ENCODE results near the gene GSN. TPM values are rescaled to one million over a fixed set of nuclear protein-coding genes. Genes with fewer than 3 reads are reported as not detected.

GSN gene
- total and polyA plus RNA-seq, 10 of the 15 experiments (the other 5 are each of a cell fraction or from before 2014, with no cell fraction given): 0.66 to 9.2 (median 6.2) TPM

- Histone ChIP-seq H3K79me2 (ENCODE audit: control insufficient read depth, insufficient read depth, low read length) (no peaks in the 10 kb centered on the region), H3K36me3 (ENCODE audit: control insufficient read depth in 2 of 2, insufficient read depth in 2 of 2, low read length in 1 of 2) (no peaks in the 10 kb centered on the region), H3K9me3 (replicated peaks; ENCODE audit: control insufficient read depth, insufficient read depth, low read length) (no peaks in the 10 kb centered on the region), H2AFZ (ENCODE audit: control insufficient read depth, low read depth, low read length) (no peak overlapping the region), H3K9ac (ENCODE audit: control insufficient read depth, insufficient read depth, low read length) (no peak overlapping the region), H3K4me1 (ENCODE audit: control insufficient read depth, insufficient read depth, low read length) (peaks cover 5% of the 10 kb centered on the region), H3K27me3 (replicated peaks in 1 of 2; ENCODE audit: control insufficient read depth in 2 of 2, insufficient read depth in 2 of 2, low read length in 1 of 2) (no peaks in the 10 kb centered on the region), H3K4me2 (ENCODE audit: control insufficient read depth, insufficient read depth) (no peak overlapping the region), H3K27ac (ENCODE audit: control insufficient read depth, insufficient read depth) (no peak overlapping the region), H4K20me1 (ENCODE audit: control insufficient read depth, insufficient read depth) (no peaks in the 10 kb centered on the region; the same call in 1 of the 2 replicates), H3K4me3 (no peak overlapping the region)
- CTCF ChIA-PET: interaction anchor here (1.0 to 1.5 kb wide), 2 partner anchors 10 to 36 kb away, joined by 3 to 4 read pairs; no protein-coding TSS in a partner anchor
- WGBS (ENCODE audit: insufficient coverage, insufficient replicate concordance, low lambda C conversion rate, missing lambda C conversion rate): 58% methylated on average over 11 of the region's 11 CpGs
- POLR2A ChIA-PET: interaction anchor here (0.6 kb wide), 1 partner anchor 68 kb away, joined by 3 read pairs; no protein-coding TSS in a partner anchor
- ATAC-seq: peak; percentile 64
- no peak for DNase-seq (ENCODE audit: low read depth, low spot score)
- FAIRE-seq: no peak
- RAD21 ChIA-PET (ENCODE audit: unreplicated experiment): no interaction called here
- intact Hi-C loops (cut with micrococcal nuclease; ENCODE audit: unreplicated experiment) (no loop called here), in situ Hi-C loops (cut with MboI) (no loop called here)
- no TSS peak for BruUV-seq (replicated peaks)
- SMC1A ChIA-PET (ENCODE audit: uncharacterized antibody, unreplicated experiment): no interaction called here
- TF ChIP-seq SPI1 (IDR thresholded peaks at IDR 0.05; ENCODE audit: borderline replicate concordance, insufficient read depth, low read depth, low read length) (peak; percentile 67; the same call in 1 of the 2 replicates), BCL11A (IDR thresholded peaks at IDR 0.05; ENCODE audit: low read depth, low read length) (no peak), POLR2A (IDR thresholded peaks at IDR 0.05; ENCODE audit: low read depth, low read length) (no peak), CHD2 (IDR thresholded peaks at IDR 0.05; ENCODE audit: borderline replicate concordance, low read depth, low read length) (no peak)
Measured at GRCh38 chr9:121283856-121284732, 16.1 kb downstream of the GSN start.

- Histone ChIP-seq H3K27me3 (replicated peaks in 1 of 2; ENCODE audit: control insufficient read depth in 2 of 2, insufficient read depth in 2 of 2, low read length in 1 of 2) (no peaks in the 10 kb centered on the region), H3K4me2 (ENCODE audit: control insufficient read depth, insufficient read depth) (no peak overlapping the region), H3K9ac (ENCODE audit: control insufficient read depth, insufficient read depth, low read length) (no peak overlapping the region), H3K27ac (ENCODE audit: control insufficient read depth, insufficient read depth) (no peak overlapping the region), H4K20me1 (ENCODE audit: control insufficient read depth, insufficient read depth) (no peaks in the 10 kb centered on the region; the same call in 1 of the 2 replicates), H2AFZ (ENCODE audit: control insufficient read depth, low read depth, low read length) (no peak overlapping the region), H3K4me3 (no peak overlapping the region), H3K9me3 (replicated peaks; ENCODE audit: control insufficient read depth, insufficient read depth, low read length) (no peaks in the 10 kb centered on the region), H3K36me3 (ENCODE audit: control insufficient read depth in 2 of 2, insufficient read depth in 2 of 2, low read length in 1 of 2) (no peaks in the 10 kb centered on the region), H3K4me1 (ENCODE audit: control insufficient read depth, insufficient read depth, low read length) (peaks cover 5% of the 10 kb centered on the region), H3K79me2 (ENCODE audit: control insufficient read depth, insufficient read depth, low read length) (no peaks in the 10 kb centered on the region)
- 83% methylated on average over 9 of the region's 9 CpGs for WGBS (ENCODE audit: insufficient coverage, insufficient replicate concordance, low lambda C conversion rate, missing lambda C conversion rate)
- DNase-seq (ENCODE audit: low read depth, low spot score) (no peak), ATAC-seq (no peak), FAIRE-seq (no peak)
- intact Hi-C loops (cut with micrococcal nuclease; ENCODE audit: unreplicated experiment): no loop called here
- in situ Hi-C loops (cut with MboI): no loop called here
- no TSS peak for BruUV-seq (replicated peaks)
- ChIA-PET RAD21 (ENCODE audit: unreplicated experiment) (no interaction called here), SMC1A (ENCODE audit: uncharacterized antibody, unreplicated experiment) (no interaction called here), CTCF (interaction anchor here (0.8 to 1.0 kb wide), 2 partner anchors 11 to 71 kb away, joined by 3 read pairs; no protein-coding TSS in a partner anchor), POLR2A (no interaction called here)
- TF ChIP-seq EP300 (IDR thresholded peaks at IDR 0.05; ENCODE audit: borderline replicate concordance in 1 of 2, control insufficient read depth in 1 of 2, low read depth in 2 of 2, low read length in 2 of 2) (no peak), KAT2A (conservative IDR thresholded peaks at IDR 0.05; ENCODE audit: control insufficient read depth, low read depth, low read length) (no peak), EED (IDR thresholded peaks at IDR 0.05; ENCODE audit: low read depth) (no peak), ETV6 (conservative IDR thresholded peaks at IDR 0.05 in 1 of 2, IDR thresholded peaks at IDR 0.05 in 1 of 2; ENCODE audit: borderline replicate concordance in 1 of 2, low read depth in 1 of 2) (no peak), PAX5 (IDR thresholded peaks at IDR 0.05; ENCODE audit: borderline replicate concordance, low read depth, low read length) (no peak), RBBP5 (conservative IDR thresholded peaks at IDR 0.05) (no peak), CBX3 (IDR thresholded peaks at IDR 0.05; ENCODE audit: borderline replicate concordance, low read depth) (no peak), E2F8 (IDR thresholded peaks at IDR 0.05; ENCODE audit: low read depth, partially characterized antibody) (no peak), CHD1 (IDR thresholded peaks at IDR 0.05; ENCODE audit: low read depth, low read length) (no peak)
Measured at GRCh38 chr9:121284733-121285451, 16.9 kb downstream of the GSN start.
